ENCODE results near the gene STAU1. TPM values are rescaled to one million over a fixed set of nuclear protein-coding genes. Genes with fewer than 3 reads are reported as not detected.
A peak's percentile ranks its signal among the peaks of the same experiment; 100 is the strongest.

STAU1 gene
- total and polyA plus RNA-seq, 2 of the 13 experiments (the other 11 are each of a cell fraction or from before 2014, with no cell fraction given) = 119 to 133 TPM

DNA sequence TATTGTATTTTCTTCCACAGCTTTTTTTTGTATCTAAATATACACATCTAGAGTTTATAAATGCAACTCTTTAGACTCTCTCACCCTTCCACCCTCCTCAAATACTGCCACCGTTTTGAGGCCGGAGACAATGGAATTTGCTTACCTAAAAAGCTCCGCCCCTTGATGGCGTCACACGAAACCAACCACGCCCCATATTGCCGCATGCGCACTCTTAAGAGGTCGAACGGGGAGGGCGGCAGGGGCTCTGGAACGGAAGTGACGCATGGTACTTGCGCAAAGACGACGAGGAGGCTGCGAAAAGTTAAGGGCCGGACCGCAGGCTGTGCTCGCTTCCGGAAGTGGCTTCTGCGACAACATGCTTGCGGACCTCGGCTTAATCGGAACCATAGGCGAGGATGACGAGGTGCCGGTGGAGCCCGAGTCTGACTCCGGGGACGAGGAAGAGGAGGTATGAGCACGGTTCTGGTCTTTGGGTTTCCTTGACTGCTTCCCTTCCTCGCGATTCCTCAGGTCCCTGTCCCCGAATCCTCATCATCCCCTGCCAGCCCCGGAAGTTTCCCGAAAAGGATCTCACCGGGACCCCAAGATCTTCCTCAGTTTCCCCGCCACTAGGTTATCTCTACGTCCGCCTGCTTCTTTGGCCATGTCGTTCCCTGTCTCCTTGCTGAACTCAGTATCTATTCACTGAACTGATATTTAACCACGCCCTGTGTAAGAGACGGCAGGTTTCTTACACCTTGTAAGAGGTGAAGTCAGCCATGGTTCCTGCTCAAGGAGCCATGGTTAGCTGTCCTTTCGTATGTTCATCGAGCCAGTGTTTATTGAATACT, 31.2 kb upstream of the STAU1 start, which contains the start of gene DDX27 (continued):
- TF ChIP-seq, protein P1, sequence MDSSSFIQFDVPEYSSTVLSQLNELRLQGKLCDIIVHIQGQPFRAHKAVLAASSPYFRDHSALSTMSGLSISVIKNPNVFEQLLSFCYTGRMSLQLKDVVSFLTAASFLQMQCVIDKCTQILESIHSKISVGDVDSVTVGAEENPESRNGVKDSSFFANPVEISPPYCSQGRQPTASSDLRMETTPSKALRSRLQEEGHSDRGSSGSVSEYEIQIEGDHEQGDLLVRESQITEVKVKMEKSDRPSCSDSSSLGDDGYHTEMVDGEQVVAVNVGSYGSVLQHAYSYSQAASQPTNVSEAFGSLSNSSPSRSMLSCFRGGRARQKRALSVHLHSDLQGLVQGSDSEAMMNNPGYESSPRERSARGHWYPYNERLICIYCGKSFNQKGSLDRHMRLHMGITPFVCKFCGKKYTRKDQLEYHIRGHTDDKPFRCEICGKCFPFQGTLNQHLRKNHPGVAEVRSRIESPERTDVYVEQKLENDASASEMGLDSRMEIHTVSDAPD (CRISPR knock-in tag; IDR thresholded peaks at IDR 0.05) = no peak; the same call in 1 of the 2 replicates
- TF ChIP-seq ZKSCAN1 (IDR thresholded peaks at IDR 0.05; ENCODE audit: low read length) (no peak; the same call in 1 of the 2 replicates), SAFB2 (CRISPR knock-in tag; IDR thresholded peaks at IDR 0.05; ENCODE audit: borderline replicate concordance, low read depth) (peak; percentile 58; the same call in 1 of the 2 replicates), ZNF282 (IDR thresholded peaks at IDR 0.05; ENCODE audit: partially characterized antibody) (no peak), KAT2B (IDR thresholded peaks at IDR 0.05; ENCODE audit: borderline replicate concordance, low read depth, low read length) (no peak), ZNF839 (CRISPR knock-in tag; IDR thresholded peaks at IDR 0.05; ENCODE audit: borderline replicate concordance) (peak; percentile 88), ZNF772 (CRISPR knock-in tag; IDR thresholded peaks at IDR 0.05) (peak; percentile 97), ZNF672 (CRISPR knock-in tag; IDR thresholded peaks at IDR 0.05) (no peak), ATRX (CRISPR knock-in tag; IDR thresholded peaks at IDR 0.05; ENCODE audit: borderline replicate concordance) (no peak), ATF1 (CRISPR knock-in tag; IDR thresholded peaks at IDR 0.05) (peak; percentile 94), ZC3H4 (CRISPR knock-in tag; IDR thresholded peaks at IDR 0.05; ENCODE audit: borderline replicate concordance) (no peak; the same call in 1 of the 2 replicates), CEBPG (CRISPR knock-in tag; IDR thresholded peaks at IDR 0.05) (peak; percentile 98), MEF2D (CRISPR knock-in tag; IDR thresholded peaks at IDR 0.05) (peak; percentile 96), CC2D1A (CRISPR knock-in tag; IDR thresholded peaks at IDR 0.05) (no peak), ZNF562 (CRISPR knock-in tag; IDR thresholded peaks at IDR 0.05; ENCODE audit: borderline replicate concordance) (no peak), IKZF1 (IDR thresholded peaks at IDR 0.05) (no peak), ZNF431 (CRISPR knock-in tag; IDR thresholded peaks at IDR 0.05; ENCODE audit: borderline replicate concordance, low read depth) (no peak)
- TF ChIP-seq, protein P2, sequence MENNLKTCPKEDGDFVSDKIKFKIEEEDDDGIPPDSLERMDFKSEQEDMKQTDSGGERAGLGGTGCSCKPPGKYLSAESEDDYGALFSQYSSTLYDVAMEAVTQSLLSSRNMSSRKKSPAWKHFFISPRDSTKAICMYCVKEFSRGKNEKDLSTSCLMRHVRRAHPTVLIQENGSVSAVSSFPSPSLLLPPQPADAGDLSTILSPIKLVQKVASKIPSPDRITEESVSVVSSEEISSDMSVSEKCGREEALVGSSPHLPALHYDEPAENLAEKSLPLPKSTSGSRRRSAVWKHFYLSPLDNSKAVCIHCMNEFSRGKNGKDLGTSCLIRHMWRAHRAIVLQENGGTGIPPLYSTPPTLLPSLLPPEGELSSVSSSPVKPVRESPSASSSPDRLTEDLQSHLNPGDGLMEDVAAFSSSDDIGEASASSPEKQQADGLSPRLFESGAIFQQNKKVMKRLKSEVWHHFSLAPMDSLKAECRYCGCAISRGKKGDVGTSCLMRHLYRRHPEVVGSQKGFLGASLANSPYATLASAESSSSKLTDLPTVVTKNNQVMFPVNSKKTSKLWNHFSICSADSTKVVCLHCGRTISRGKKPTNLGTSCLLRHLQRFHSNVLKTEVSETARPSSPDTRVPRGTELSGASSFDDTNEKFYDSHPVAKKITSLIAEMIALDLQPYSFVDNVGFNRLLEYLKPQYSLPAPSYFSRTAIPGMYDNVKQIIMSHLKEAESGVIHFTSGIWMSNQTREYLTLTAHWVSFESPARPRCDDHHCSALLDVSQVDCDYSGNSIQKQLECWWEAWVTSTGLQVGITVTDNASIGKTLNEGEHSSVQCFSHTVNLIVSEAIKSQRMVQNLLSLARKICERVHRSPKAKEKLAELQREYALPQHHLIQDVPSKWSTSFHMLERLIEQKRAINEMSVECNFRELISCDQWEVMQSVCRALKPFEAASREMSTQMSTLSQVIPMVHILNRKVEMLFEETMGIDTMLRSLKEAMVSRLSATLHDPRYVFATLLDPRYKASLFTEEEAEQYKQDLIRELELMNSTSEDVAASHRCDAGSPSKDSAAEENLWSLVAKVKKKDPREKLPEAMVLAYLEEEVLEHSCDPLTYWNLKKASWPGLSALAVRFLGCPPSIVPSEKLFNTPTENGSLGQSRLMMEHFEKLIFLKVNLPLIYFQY (CRISPR knock-in tag; IDR thresholded peaks at IDR 0.05; ENCODE audit: borderline replicate concordance) = peak; percentile 83
- TF ChIP-seq, protein P3, sequence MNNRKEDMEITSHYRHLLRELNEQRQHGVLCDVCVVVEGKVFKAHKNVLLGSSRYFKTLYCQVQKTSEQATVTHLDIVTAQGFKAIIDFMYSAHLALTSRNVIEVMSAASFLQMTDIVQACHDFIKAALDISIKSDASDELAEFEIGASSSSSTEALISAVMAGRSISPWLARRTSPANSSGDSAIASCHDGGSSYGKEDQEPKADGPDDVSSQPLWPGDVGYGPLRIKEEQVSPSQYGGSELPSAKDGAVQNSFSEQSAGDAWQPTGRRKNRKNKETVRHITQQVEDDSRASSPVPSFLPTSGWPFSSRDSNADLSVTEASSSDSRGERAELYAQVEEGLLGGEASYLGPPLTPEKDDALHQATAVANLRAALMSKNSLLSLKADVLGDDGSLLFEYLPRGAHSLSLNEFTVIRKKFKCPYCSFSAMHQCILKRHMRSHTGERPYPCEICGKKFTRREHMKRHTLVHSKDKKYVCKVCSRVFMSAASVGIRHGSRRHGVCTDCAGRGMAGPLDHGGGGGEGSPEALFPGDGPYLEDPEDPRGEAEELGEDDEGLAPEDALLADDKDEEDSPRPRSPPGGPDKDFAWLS (CRISPR knock-in tag; IDR thresholded peaks at IDR 0.05; ENCODE audit: borderline replicate concordance) = no peak
- TF ChIP-seq, protein P4, sequence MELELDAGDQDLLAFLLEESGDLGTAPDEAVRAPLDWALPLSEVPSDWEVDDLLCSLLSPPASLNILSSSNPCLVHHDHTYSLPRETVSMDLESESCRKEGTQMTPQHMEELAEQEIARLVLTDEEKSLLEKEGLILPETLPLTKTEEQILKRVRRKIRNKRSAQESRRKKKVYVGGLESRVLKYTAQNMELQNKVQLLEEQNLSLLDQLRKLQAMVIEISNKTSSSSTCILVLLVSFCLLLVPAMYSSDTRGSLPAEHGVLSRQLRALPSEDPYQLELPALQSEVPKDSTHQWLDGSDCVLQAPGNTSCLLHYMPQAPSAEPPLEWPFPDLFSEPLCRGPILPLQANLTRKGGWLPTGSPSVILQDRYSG (CRISPR knock-in tag; IDR thresholded peaks at IDR 0.05) = no peak
- TF ChIP-seq, protein P5, sequence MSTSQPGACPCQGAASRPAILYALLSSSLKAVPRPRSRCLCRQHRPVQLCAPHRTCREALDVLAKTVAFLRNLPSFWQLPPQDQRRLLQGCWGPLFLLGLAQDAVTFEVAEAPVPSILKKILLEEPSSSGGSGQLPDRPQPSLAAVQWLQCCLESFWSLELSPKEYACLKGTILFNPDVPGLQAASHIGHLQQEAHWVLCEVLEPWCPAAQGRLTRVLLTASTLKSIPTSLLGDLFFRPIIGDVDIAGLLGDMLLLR (CRISPR knock-in tag; IDR thresholded peaks at IDR 0.05) = no peak; the same call in none of the 2 replicates
